Panc1 (cell line): ENCODE measurements around the gene ZNF627. TPM values are rescaled to one million over a fixed set of nuclear protein-coding genes. Genes with fewer than 3 reads are reported as not detected.

ENCODE experiments used
- ATAC-seq: fragments of 200-7000 bp; cut with Tn5 transposase; 2 replicates; pipeline ENCODE4 v1.9.1; 2020; ENCODE audit warnings: mild to moderate bottlenecking, moderate library complexity
- BruUV-seq: library from RNA; stranded (reverse); fragments of 400-500 nt; replicated peaks from 2 replicates; lab custom pipeline; 2021; lab: Mats Ljungman, UMichigan
- CTCF ChIA-PET: fragments of 300-600 bp; sonication (Branson Sonifier 250); formaldehyde crosslinking; loops from one replicate; lab custom pipeline; 2022; ENCODE audit warnings: antibody characterized with exemption; lab: Charles Lee
- POLR2A ChIA-PET: fragments of 300-600 bp; sonication (Branson Sonifier 250); formaldehyde crosslinking; loops from one replicate; lab custom pipeline; 2022; ENCODE audit warnings: antibody characterized with exemption; lab: Charles Lee
- DNase-seq: peaks from one replicate; pipeline ENCODE4 v3.0.0-alpha.2; 2010; ENCODE audit warnings: low read depth, low spot score
- H3K27ac ChIP-seq: 2 replicates; pipeline ENCODE4 v1.5.1; 2011; ENCODE audit warnings: mild to moderate bottlenecking, low read length, inconsistent platforms
- H3K27me3 ChIP-seq: fragments of 200-500 bp; sonication (Bioruptor generic); 2 replicates; pipeline ENCODE4 v1.6.0; 2014; ENCODE audit warnings: low read length, inconsistent platforms; ENCODE audit not compliant: control insufficient read depth, insufficient read depth
- H3K36me3 ChIP-seq: fragments of 200-500 bp; sonication (Bioruptor generic); 2 replicates; pipeline ENCODE4 v1.5.1; 2014; ENCODE audit warnings: inconsistent platforms, mild to moderate bottlenecking, low read length, moderate library complexity; ENCODE audit not compliant: control insufficient read depth, insufficient read depth
- H3K4me1 ChIP-seq: 2 replicates; pipeline ENCODE4 v1.5.1; 2011; ENCODE audit warnings: inconsistent platforms, mild to moderate bottlenecking, low read length, moderate library complexity; ENCODE audit not compliant: control insufficient read depth, insufficient read depth
- H3K4me3 ChIP-seq, 2 experiments: 2 replicates each; pipeline ENCODE4 v1.5.1; 2011 to 2012; ENCODE audit warnings: low read depth in 2 of 2, low read length in 2 of 2, mild to moderate bottlenecking in 2 of 2, inconsistent platforms in 1 of 2, moderate library complexity in 1 of 2
- H3K9me3 ChIP-seq: fragments of 200-500 bp; sonication (Bioruptor generic); 2 replicates; pipeline ENCODE4 v1.5.1; 2014; ENCODE audit warnings: low read depth, mild to moderate bottlenecking, inconsistent platforms, low read length, moderate library complexity; ENCODE audit not compliant: control insufficient read depth, insufficient read depth
- CTCF ChIP-seq: fragments of 450-650 bp; IDR thresholded peaks from 2 replicates; pipeline ENCODE4 v1.5.1; 2017; ENCODE audit warnings: mild to moderate bottlenecking
- POLR2AphosphoS5 ChIP-seq: IDR thresholded peaks from 2 replicates; pipeline ENCODE4 v1.6.1; 2012; ENCODE audit warnings: mild to moderate bottlenecking, low read depth, low read length, moderate library complexity
- REST ChIP-seq, 2 experiments: IDR thresholded peaks; 2 replicates each; pipeline ENCODE4 v1.6.1; 2011 to 2012; ENCODE audit warnings: low read depth in 2 of 2, control low read depth in 1 of 2, low read length in 1 of 2, mild to moderate bottlenecking in 1 of 2, moderate library complexity in 1 of 2; ENCODE audit not compliant: insufficient read depth in 1 of 2
- SIN3A ChIP-seq: IDR thresholded peaks from 2 replicates; pipeline ENCODE4 v1.6.1; 2012; ENCODE audit warnings: low read depth, mild to moderate bottlenecking, low read length, moderate library complexity, borderline replicate concordance; ENCODE audit not compliant: insufficient read depth
- TCF7L2 ChIP-seq: IDR thresholded peaks from 2 replicates; pipeline ENCODE4 v1.6.1; 2011; ENCODE audit warnings: mild to moderate bottlenecking, low read depth, low read length, inconsistent platforms
- in situ Hi-C: cut with HindIII; loops from 2 replicates; pipeline ENCODE4 v1.10.0; 2016; ENCODE audit warnings: low sequenced_read_pairs, low pct_unique_long_range_greater_than_20kb
- intact Hi-C: fragments of 100-400 bp; cut with micrococcal nuclease; formaldehyde crosslinking; loops from one replicate; pipeline ENCODE4 v1.10.0; 2022; ENCODE audit not compliant: unreplicated experiment
- total RNA-seq: library from RNA; stranded (reverse); gene quantifications from one replicate; pipeline ENCODE4 v1.2.1, GENCODE V29; 2021; ENCODE audit not compliant: unreplicated experiment

Gene ZNF627
- total RNA-seq, 1 experiment from 2014 or later = 10.7 TPM

- H3K4me3 ChIP-seq = no peak overlapping the region
Measured at GRCh38 chr19:11659612-11660011, 62.3 kb downstream of the ZNF627 start.

GRCh38 chr19:11662278-11662677 lies 65.0 kb downstream of the ZNF627 start:
- H3K9me3 ChIP-seq = no peaks in the 10 kb centered on the region
- DNase-seq (no peak), ATAC-seq (no peak)
- TF ChIP-seq TCF7L2 (no peak), REST (IDR thresholded peaks at IDR 0.05; ENCODE audit: insufficient read depth in 1 of 2, low read depth in 2 of 2, low read length in 1 of 2) (no peak), POLR2AphosphoS5 (no peak), SIN3A (no peak), CTCF (no peak)
- no peak overlapping the region for H3K27ac ChIP-seq
- ChIA-PET CTCF (no interaction called here), POLR2A (no interaction called here)
- H3K4me1 ChIP-seq = no peaks in the 10 kb centered on the region
- intact Hi-C loops = no loop called here
- in situ Hi-C loops = no loop called here
- BruUV-seq = no TSS peak
- no peaks in the 10 kb centered on the region for H3K36me3 ChIP-seq
- no peak overlapping the region for H3K4me3 ChIP-seq
- no peaks in the 10 kb centered on the region for H3K27me3 ChIP-seq

More at GRCh38 chr19:11659612-11660011, 62.3 kb downstream of the ZNF627 start:
- H3K4me1 ChIP-seq = no peaks in the 10 kb centered on the region
- H3K27ac ChIP-seq = no peak overlapping the region
- in situ Hi-C loops = no loop called here
- intact Hi-C loops = no loop called here
- no peaks in the 10 kb centered on the region for H3K9me3 ChIP-seq
- DNase-seq (no peak), ATAC-seq (no peak; the same call in 1 of the 2 replicates)
- ChIA-PET CTCF (interaction anchor here (0.7 to 0.9 kb wide), 3 partner anchors 138 to 371 kb away, joined by 3 to 4 read pairs (median 3); no protein-coding TSS in a partner anchor), POLR2A (interaction anchor here (0.6 kb wide), 1 partner anchor 138 kb away, joined by 3 read pairs; no protein-coding TSS in a partner anchor)
- BruUV-seq = no TSS peak
- no peaks in the 10 kb centered on the region for H3K36me3 ChIP-seq
- TF ChIP-seq CTCF = no peak
- no peak for TF ChIP-seq SIN3A
- no peak for TF ChIP-seq POLR2AphosphoS5
- no peak for TF ChIP-seq TCF7L2
- TF ChIP-seq REST (IDR thresholded peaks at IDR 0.05; ENCODE audit: insufficient read depth in 1 of 2, low read depth in 2 of 2, low read length in 1 of 2) = no peak
- no peaks in the 10 kb centered on the region for H3K27me3 ChIP-seq
